H1 (cell line): ENCODE data around the gene USH2A. TPM values are rescaled to one million over a fixed set of nuclear protein-coding genes. Genes with fewer than 3 reads are reported as not detected.

Experiments
- CTCF ChIA-PET: fragments of 300-600 bp; sonication (Branson Sonifier 250); formaldehyde crosslinking; loops from one replicate; lab custom pipeline; 2021; ENCODE audit not compliant: partially characterized antibody; lab: Charles Lee
- POLR2A ChIA-PET: fragments of 300-600 bp; sonication (Branson Sonifier 250); formaldehyde crosslinking; loops from one replicate; lab custom pipeline; 2021; ENCODE audit warnings: inconsistent platforms; ENCODE audit not compliant: partially characterized antibody; lab: Charles Lee
- DNase-seq, 2 experiments: peaks; one replicate each; pipeline versions ENCODE4 v3.0.0 to v3.0.0-alpha.2; 2010 to 2022; ENCODE audit warnings: low spot score in 2 of 2, low read depth in 1 of 2, mixed read lengths in 1 of 2
- FAIRE-seq: peaks from 2 replicates; lab custom pipeline; 2011; peaks lifted over from hg19 to GRCh38; lab: Jason Lieb, UNC
- H2AFZ ChIP-seq: 2 replicates; pipeline ENCODE4 v1.8.1; 2012; ENCODE audit warnings: low read length, inconsistent platforms
- H2AK5ac ChIP-seq: 2 replicates; pipeline ENCODE4 v1.6.1; 2013; ENCODE audit warnings: low read depth, low read length
- H2BK120ac ChIP-seq: replicated peaks from 2 replicates; pipeline ENCODE3; 2013; ENCODE audit warnings: low read depth, low read length, inconsistent platforms
- H2BK12ac ChIP-seq: 2 replicates; pipeline ENCODE4 v1.6.1; 2013; ENCODE audit warnings: low read depth, low read length
- H2BK15ac ChIP-seq: 2 replicates; pipeline ENCODE4 v1.6.1; 2013; ENCODE audit warnings: low read length
- H2BK20ac ChIP-seq: 2 replicates; pipeline ENCODE4 v1.6.1; 2013; ENCODE audit warnings: low read length
- H2BK5ac ChIP-seq: 2 replicates; pipeline ENCODE4 v1.6.1; 2013; ENCODE audit warnings: low read depth, low read length
- H3K14ac ChIP-seq: 2 replicates; pipeline ENCODE4 v1.6.1; 2013; ENCODE audit warnings: inconsistent platforms; ENCODE audit not compliant: insufficient read length
- H3K18ac ChIP-seq: 2 replicates; pipeline ENCODE4 v1.6.1; 2013; ENCODE audit warnings: low read length; ENCODE audit errors: extremely low read depth
- H3K23ac ChIP-seq: 2 replicates; pipeline ENCODE4 v1.6.1; 2013; ENCODE audit warnings: inconsistent platforms; ENCODE audit not compliant: insufficient read length
- H3K23me2 ChIP-seq: 2 replicates; pipeline ENCODE4 v1.6.1; 2013; ENCODE audit warnings: low read depth, low read length
- H3K27ac ChIP-seq: 2 replicates; pipeline ENCODE4 v1.6.1; 2011; ENCODE audit warnings: low read depth, low read length, inconsistent platforms
- H3K27me3 ChIP-seq, 4 experiments: replicated peaks in 1 of 4; 1 replicate in 1 of 4; 2 replicates in 3 of 4; pipeline versions ENCODE4 v1.6.1 to v1.8.1; 2011 to 2013; ENCODE audit warnings: low read length in 3 of 4, mild to moderate bottlenecking in 3 of 4, inconsistent platforms in 2 of 4, mixed read lengths in 2 of 4, moderate library complexity in 1 of 4; ENCODE audit not compliant: control insufficient read depth in 3 of 4, insufficient read depth in 3 of 4; ENCODE audit errors: extremely low read depth in 1 of 4
- H3K36me3 ChIP-seq, 4 experiments: 2 replicates each; pipeline versions ENCODE4 v1.6.1 to v1.8.1; 2011 to 2013; ENCODE audit warnings: mild to moderate bottlenecking in 4 of 4, low read length in 3 of 4, moderate library complexity in 2 of 4, control low read depth in 1 of 4, inconsistent platforms in 1 of 4; ENCODE audit not compliant: insufficient read depth in 4 of 4, control insufficient read depth in 2 of 4
- H3K4ac ChIP-seq: replicated peaks from 2 replicates; pipeline ENCODE3; 2013; ENCODE audit warnings: low read length, low read depth, mixed read lengths, inconsistent platforms; ENCODE audit not compliant: insufficient read length
- H3K4me1 ChIP-seq, 4 experiments: replicated peaks in 1 of 4; 1 replicate in 1 of 4; 2 replicates in 3 of 4; pipeline versions ENCODE4 v1.6.1 to v1.8.1; 2011 to 2013; ENCODE audit warnings: low read length in 3 of 4, inconsistent platforms in 2 of 4, mixed read lengths in 1 of 4; ENCODE audit not compliant: insufficient read depth in 4 of 4, control insufficient read depth in 3 of 4
- H3K4me2 ChIP-seq, 2 experiments: 2 replicates each; pipeline versions ENCODE4 v1.6.1 to v1.8.1; 2011 to 2013; ENCODE audit warnings: low read depth in 2 of 2, low read length in 2 of 2, control low read depth in 1 of 2, inconsistent platforms in 1 of 2, mild to moderate bottlenecking in 1 of 2; ENCODE audit not compliant: insufficient read depth in 1 of 2
- H3K4me3 ChIP-seq, 4 experiments: fragments of 200-600, 300-600 bp in 1 of 4; sonication (generic), shearing (Covaris generic), sonication (Bioruptor Twin) in 1 of 4; 2 replicates each; pipeline versions ENCODE4 v1.5.1 to v1.8.1; 2011 to 2016; ENCODE audit warnings: low read length in 4 of 4, low read depth in 3 of 4, control low read depth in 2 of 4, inconsistent platforms in 2 of 4, mild to moderate bottlenecking in 2 of 4, mixed read lengths in 1 of 4, moderate library complexity in 1 of 4; ENCODE audit not compliant: insufficient read depth in 2 of 4; ENCODE audit errors: extremely low read depth in 1 of 4
- H3K56ac ChIP-seq: replicated peaks from 2 replicates; pipeline ENCODE3; 2013; ENCODE audit warnings: low read depth, mild to moderate bottlenecking, mixed read lengths, low read length, inconsistent platforms; ENCODE audit not compliant: insufficient read length
- H3K79me1 ChIP-seq: 2 replicates; pipeline ENCODE4 v1.6.1; 2013; ENCODE audit warnings: low read depth, low read length, control low read depth
- H3K79me2 ChIP-seq, 2 experiments: 2 replicates each; pipeline versions ENCODE4 v1.6.1 to v1.8.1; 2012 to 2013; ENCODE audit warnings: low read length in 2 of 2, mild to moderate bottlenecking in 2 of 2, inconsistent platforms in 1 of 2; ENCODE audit not compliant: insufficient read depth in 2 of 2, control insufficient read depth in 1 of 2
- H3K9ac ChIP-seq, 4 experiments: replicated peaks in 1 of 4; 1 replicate in 1 of 4; 2 replicates in 3 of 4; pipeline versions ENCODE4 v1.6.1 to v1.8.1; 2011 to 2013; ENCODE audit warnings: low read depth in 3 of 4, low read length in 3 of 4, control low read depth in 2 of 4, mild to moderate bottlenecking in 2 of 4, moderate library complexity in 2 of 4, inconsistent platforms in 1 of 4; ENCODE audit errors: extremely low read depth in 1 of 4
- H3K9me3 ChIP-seq, 2 experiments: 2 replicates each; pipeline versions ENCODE4 v1.6.1 to v1.8.1; 2012 to 2013; ENCODE audit warnings: mild to moderate bottlenecking in 2 of 2, moderate library complexity in 2 of 2, control low read depth in 1 of 2, inconsistent platforms in 1 of 2, low read depth in 1 of 2, low read length in 1 of 2, mixed read lengths in 1 of 2; ENCODE audit not compliant: insufficient read depth in 2 of 2
- H4K20me1 ChIP-seq, 2 experiments: replicated peaks in 1 of 2; 2 replicates each; pipeline versions ENCODE3 to v1.8.1; 2011 to 2013; ENCODE audit warnings: inconsistent platforms in 2 of 2, low read length in 2 of 2, mild to moderate bottlenecking in 1 of 2; ENCODE audit not compliant: insufficient read depth in 2 of 2, control insufficient read depth in 1 of 2
- H4K5ac ChIP-seq: 2 replicates; pipeline ENCODE4 v1.6.1; 2013; ENCODE audit warnings: low read length, low read depth, mixed read lengths, inconsistent platforms; ENCODE audit not compliant: insufficient read length
- H4K8ac ChIP-seq: 2 replicates; pipeline ENCODE4 v1.8.0; 2013; ENCODE audit warnings: mild to moderate bottlenecking, moderate library complexity, low read length, inconsistent platforms; ENCODE audit not compliant: insufficient read depth; ENCODE audit errors: extremely low read depth
- H4K91ac ChIP-seq: replicated peaks from 2 replicates; pipeline ENCODE3; 2013; ENCODE audit warnings: low read length, mixed read lengths, inconsistent platforms; ENCODE audit not compliant: insufficient read length
- WGBS, 2 experiments: shearing (Covaris generic) in 1 of 2; methylation state at CpG; one replicate each; pipeline versions ENCODE4 v1.1.6 to v1.1.7; 2013 to 2015; ENCODE audit warnings: low lambda C conversion rate in 2 of 2, mixed read lengths in 2 of 2, inconsistent platforms in 1 of 2, low coverage in 1 of 2, missing lambda C conversion rate in 1 of 2; ENCODE audit not compliant: insufficient replicate concordance in 2 of 2, insufficient coverage in 1 of 2, insufficient read length in 1 of 2; ENCODE audit errors: extremely low coverage in 1 of 2, missing lambda C conversion rate in 1 of 2; 5-methylcytosine and 5-hydroxymethylcytosine counted together
- polyA plus RNA-seq, 7 experiments: library from polyadenylated mRNA; depleted of rRNA in 3 of 7; stranded (reverse) in 5 of 7; unstranded in 2 of 7; fragments of >200 nt in 5 of 7; fragments of 200-250 nt in 2 of 7; gene quantifications; 1 replicate in 5 of 7; 2 replicates in 1 of 7; 4 replicates in 1 of 7; pipeline versions ENCODE4 v1.2.1 to v1.2.3, GENCODE V29; 2011 to 2013; ENCODE audit warnings: missing spikeins in 2 of 7, mixed read lengths in 2 of 7
- total RNA-seq: library from RNA; stranded (reverse); fragmentation: NEBNext Ultra II Directional; extraction: Animal tissue kit (Norgen Biotek cat#: 25700); gene quantifications from 2 replicates; pipeline ENCODE4 v1.2.1, GENCODE V29; 2021

Gene USH2A
- total and polyA plus RNA-seq, 2 of the 8 experiments (the other 6 are each of a cell fraction or from before 2014, with no cell fraction given) = 0.02 to 0.17 TPM

DNA sequence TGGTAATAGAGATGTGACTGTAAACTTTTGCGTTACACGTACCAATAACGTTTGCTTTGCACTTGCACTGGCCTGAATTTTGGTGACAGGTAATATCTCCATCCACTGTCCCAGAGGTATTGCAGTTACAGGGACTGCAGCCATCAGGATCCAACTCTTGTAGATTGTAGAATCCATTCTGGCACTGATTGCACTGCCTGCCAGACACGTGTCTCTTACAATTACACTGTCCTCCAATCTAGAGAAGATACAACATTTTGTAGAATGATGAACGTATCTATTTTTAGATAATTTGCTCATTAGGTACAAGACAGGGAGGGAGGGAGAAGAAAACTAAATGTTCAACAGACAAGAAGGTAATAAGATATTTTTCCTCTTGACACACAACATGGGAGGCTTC is 172.4 kb downstream of the USH2A start:
- H3K23me2 ChIP-seq = no peaks in the 10 kb centered on the region
- H3K4ac ChIP-seq = no peak overlapping the region
- whole genome bisulfite sequencing, 2 experiments = 96% methylated on average over 5 of the region's 5 CpGs; no CpG with 5 or more reads in 1 of the 2 experiments
- H3K14ac ChIP-seq = no peak overlapping the region
- H3K18ac ChIP-seq = no peak overlapping the region
- H3K4me3 ChIP-seq = no peak overlapping the region
- H3K79me2 ChIP-seq = no peaks in the 10 kb centered on the region
- no peak overlapping the region for H3K9ac ChIP-seq
- H2BK15ac ChIP-seq = no peak overlapping the region
- POLR2A ChIA-PET = no interaction called here
- no peak overlapping the region for H3K56ac ChIP-seq
- no peaks in the 10 kb centered on the region for H4K20me1 ChIP-seq
- no peak overlapping the region for H4K5ac ChIP-seq
- H3K79me1 ChIP-seq = no peaks in the 10 kb centered on the region
- FAIRE-seq (no peak), DNase-seq (no peak)
- no peak overlapping the region for H2AFZ ChIP-seq
- H3K27me3 ChIP-seq = peaks cover 0 to 2% (median 0%) of the 10 kb centered on the region in 4 experiments; a peak in 1 of 7 replicates
- no peak overlapping the region for H3K4me2 ChIP-seq
- no peak overlapping the region for H2BK5ac ChIP-seq
- no peaks in the 10 kb centered on the region for H3K9me3 ChIP-seq
- no peak overlapping the region for H3K23ac ChIP-seq
- H3K4me1 ChIP-seq = peaks cover 0 to 8% (median 6%) of the 10 kb centered on the region in 4 experiments; a peak in 4 of 7 replicates
- no peak overlapping the region for H2BK120ac ChIP-seq
- no peak overlapping the region for H4K91ac ChIP-seq
- no peak overlapping the region for H2BK12ac ChIP-seq
- H3K27ac ChIP-seq = no peak overlapping the region
- H2BK20ac ChIP-seq = no peak overlapping the region
- H2AK5ac ChIP-seq = no peak overlapping the region
- CTCF ChIA-PET = no interaction called here
- H3K36me3 ChIP-seq = no peaks in the 10 kb centered on the region
- no peak overlapping the region for H4K8ac ChIP-seq
